Measurements from ENCODE around the gene ADAMTS5.

ADAMTS5 gene

DNA sequence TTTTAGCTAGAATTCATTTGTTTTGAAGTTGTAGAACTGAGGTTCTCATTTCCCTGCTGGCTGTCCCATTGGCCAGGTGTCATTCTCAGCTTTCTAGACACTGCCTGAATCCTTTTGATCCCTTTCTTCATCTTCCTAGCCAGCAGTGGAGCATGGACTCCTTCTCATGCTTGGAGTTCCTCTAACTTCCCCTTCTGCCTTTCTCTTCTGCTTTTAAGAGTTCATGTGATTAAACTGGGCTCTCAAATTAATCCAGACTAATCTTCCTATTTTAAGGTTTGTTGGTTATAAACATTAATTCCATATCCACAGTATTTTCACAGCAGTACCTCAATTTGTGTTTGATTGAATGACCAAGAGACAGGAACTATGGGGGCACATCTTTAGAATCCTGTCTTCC lies 52.3 kb downstream of the ADAMTS5 start:
- H3K4me1 ChIP-seq (ENCODE audit: control insufficient read depth in 1 of 2, insufficient read depth in 1 of 2, low read depth in 1 of 2, low read length in 1 of 2), result no peaks in the 10 kb centered on the region
- H3K9me3 ChIP-seq, result no peaks in the 10 kb centered on the region
- no peaks in the 10 kb centered on the region for H3K36me3 ChIP-seq
- no peak overlapping the region for H3K27ac ChIP-seq
- H3K27me3 ChIP-seq, result no peaks in the 10 kb centered on the region
- TF ChIP-seq, protein P1, sequence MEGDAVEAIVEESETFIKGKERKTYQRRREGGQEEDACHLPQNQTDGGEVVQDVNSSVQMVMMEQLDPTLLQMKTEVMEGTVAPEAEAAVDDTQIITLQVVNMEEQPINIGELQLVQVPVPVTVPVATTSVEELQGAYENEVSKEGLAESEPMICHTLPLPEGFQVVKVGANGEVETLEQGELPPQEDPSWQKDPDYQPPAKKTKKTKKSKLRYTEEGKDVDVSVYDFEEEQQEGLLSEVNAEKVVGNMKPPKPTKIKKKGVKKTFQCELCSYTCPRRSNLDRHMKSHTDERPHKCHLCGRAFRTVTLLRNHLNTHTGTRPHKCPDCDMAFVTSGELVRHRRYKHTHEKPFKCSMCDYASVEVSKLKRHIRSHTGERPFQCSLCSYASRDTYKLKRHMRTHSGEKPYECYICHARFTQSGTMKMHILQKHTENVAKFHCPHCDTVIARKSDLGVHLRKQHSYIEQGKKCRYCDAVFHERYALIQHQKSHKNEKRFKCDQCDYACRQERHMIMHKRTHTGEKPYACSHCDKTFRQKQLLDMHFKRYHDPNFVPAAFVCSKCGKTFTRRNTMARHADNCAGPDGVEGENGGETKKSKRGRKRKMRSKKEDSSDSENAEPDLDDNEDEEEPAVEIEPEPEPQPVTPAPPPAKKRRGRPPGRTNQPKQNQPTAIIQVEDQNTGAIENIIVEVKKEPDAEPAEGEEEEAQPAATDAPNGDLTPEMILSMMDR (IDR thresholded peaks at IDR 0.05), result no peak
- H3K4me3 ChIP-seq (ENCODE audit: low read depth in 1 of 2, low read length in 1 of 2), result no peak overlapping the region

DNA sequence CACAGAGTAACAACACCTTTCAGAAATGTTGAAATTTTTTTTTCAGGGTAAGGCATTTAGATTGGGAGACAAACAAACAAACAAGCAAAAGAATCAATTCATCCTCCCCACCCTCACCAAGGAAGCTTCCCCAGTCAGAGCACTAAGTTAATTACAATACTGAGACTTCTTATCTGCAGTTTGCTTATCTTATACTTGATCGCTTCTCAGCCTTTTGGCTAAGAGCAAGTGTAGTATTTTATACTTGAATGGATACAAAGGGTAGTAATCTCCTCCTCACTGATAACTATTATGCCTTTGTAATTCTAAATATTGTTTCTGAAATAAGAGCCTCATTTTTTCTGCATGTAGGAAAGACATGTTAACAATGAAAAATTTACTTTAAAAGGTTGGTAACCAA lies 54.4 kb downstream of the ADAMTS5 start:
- no peak overlapping the region for H3K4me3 ChIP-seq (ENCODE audit: low read depth in 1 of 2, low read length in 1 of 2)
- no peak overlapping the region for H3K27ac ChIP-seq
- TF ChIP-seq, protein P1 (IDR thresholded peaks at IDR 0.05), result no peak
- no peaks in the 10 kb centered on the region for H3K9me3 ChIP-seq
- no peaks in the 10 kb centered on the region for H3K4me1 ChIP-seq (ENCODE audit: control insufficient read depth in 1 of 2, insufficient read depth in 1 of 2, low read depth in 1 of 2, low read length in 1 of 2)
- H3K27me3 ChIP-seq, result no peaks in the 10 kb centered on the region
- no peaks in the 10 kb centered on the region for H3K36me3 ChIP-seq

DNA sequence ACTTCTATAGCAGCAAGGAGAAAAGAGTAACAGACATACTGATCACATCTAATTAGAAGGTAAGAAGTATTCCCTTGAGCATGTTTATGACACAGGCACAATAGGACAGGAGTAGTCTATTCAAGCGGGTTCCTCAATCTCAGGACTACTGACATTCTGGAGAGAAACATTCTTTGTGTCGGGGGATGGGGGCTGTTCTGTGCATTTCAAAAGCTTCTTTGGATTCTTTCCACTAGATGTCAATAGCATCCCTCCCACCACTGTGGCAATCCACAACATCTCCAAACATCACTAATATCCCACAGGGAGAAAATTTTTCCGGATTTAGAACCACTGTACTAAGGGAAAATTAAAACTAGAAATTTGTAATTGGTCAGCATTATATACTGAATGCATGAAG lies 56.9 kb downstream of the ADAMTS5 start:
- no peaks in the 10 kb centered on the region for H3K36me3 ChIP-seq
- H3K27me3 ChIP-seq, result no peaks in the 10 kb centered on the region
- no peak overlapping the region for H3K27ac ChIP-seq
- TF ChIP-seq, protein P1 (IDR thresholded peaks at IDR 0.05), result no peak
- H3K4me1 ChIP-seq (ENCODE audit: control insufficient read depth in 1 of 2, insufficient read depth in 1 of 2, low read depth in 1 of 2, low read length in 1 of 2), result no peaks in the 10 kb centered on the region
- no peaks in the 10 kb centered on the region for H3K9me3 ChIP-seq
- H3K4me3 ChIP-seq (ENCODE audit: low read depth in 1 of 2, low read length in 1 of 2), result no peak overlapping the region

DNA sequence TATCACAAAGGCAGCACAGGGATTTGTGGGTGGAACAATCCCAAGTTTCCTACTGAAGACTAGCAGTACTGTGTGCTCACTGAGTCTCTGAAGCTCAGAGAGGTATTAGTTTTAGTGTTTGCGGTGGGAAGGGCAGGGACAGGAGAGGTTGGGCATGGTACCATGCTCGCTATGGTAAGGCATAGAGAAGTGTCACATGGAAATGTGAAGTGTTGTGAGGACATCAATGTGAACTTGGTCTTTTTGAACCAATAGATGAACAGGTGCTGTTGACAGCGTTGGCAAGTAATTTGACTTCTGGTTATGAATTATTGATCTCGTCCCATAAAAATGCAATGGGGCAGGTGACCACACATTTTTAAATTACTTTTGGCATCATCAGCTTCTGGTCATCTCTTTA lies 65.9 kb downstream of the ADAMTS5 start:
- TF ChIP-seq, protein P1 (IDR thresholded peaks at IDR 0.05), result no peak
- Histone ChIP-seq H3K4me3 (ENCODE audit: low read depth in 1 of 2, low read length in 1 of 2) (no peak overlapping the region), H3K36me3 (no peaks in the 10 kb centered on the region), H3K9me3 (no peaks in the 10 kb centered on the region), H3K27ac (no peak overlapping the region), H3K27me3 (no peaks in the 10 kb centered on the region), H3K4me1 (ENCODE audit: control insufficient read depth in 1 of 2, insufficient read depth in 1 of 2, low read depth in 1 of 2, low read length in 1 of 2) (no peaks in the 10 kb centered on the region)

DNA sequence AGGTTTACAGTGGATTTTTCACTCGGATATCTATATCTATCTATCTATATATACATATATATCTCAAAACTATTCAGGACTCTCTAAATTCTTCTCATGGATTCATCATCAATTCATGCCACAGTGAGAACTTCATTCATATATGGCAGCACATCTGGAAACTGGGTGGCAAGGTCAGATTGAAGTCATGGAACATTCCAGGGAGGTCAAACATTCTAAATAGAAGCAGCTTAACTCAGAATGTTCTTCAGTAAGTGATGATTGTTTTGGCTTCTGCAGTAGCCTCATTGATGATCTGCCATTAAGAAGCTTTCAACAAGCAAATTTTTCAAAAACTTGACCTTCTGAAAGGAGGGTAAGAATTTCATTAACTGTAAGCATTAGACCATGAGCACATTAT lies 74.7 kb downstream of the ADAMTS5 start:
- no peak overlapping the region for H3K4me3 ChIP-seq (ENCODE audit: low read depth in 1 of 2, low read length in 1 of 2)
- no peaks in the 10 kb centered on the region for H3K9me3 ChIP-seq
- no peaks in the 10 kb centered on the region for H3K36me3 ChIP-seq
- H3K4me1 ChIP-seq (ENCODE audit: control insufficient read depth in 1 of 2, insufficient read depth in 1 of 2, low read depth in 1 of 2, low read length in 1 of 2), result no peaks in the 10 kb centered on the region
- H3K27me3 ChIP-seq, result no peaks in the 10 kb centered on the region
- H3K27ac ChIP-seq, result no peak overlapping the region
- TF ChIP-seq, protein P1 (IDR thresholded peaks at IDR 0.05), result no peak

DNA sequence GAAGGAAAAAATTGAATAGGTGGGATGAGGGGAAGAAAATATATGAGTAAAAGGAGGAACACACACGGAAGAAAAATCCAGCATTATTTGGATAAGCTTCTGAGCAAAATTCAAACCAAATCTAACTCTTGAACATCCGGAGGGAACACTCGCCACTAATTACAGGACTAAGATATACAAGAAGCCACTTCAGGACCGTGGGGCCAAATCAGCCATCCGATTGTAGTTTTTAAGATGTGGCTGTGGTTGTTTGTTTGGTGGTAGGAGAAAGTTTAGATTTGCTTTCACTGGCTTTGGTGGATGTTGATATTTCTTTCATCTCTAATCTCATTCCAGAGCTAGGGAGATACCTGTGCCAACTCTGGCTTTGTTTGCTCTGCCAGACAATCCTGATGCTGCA lies 78.0 kb downstream of the ADAMTS5 start:
- Histone ChIP-seq H3K4me1 (ENCODE audit: control insufficient read depth in 1 of 2, insufficient read depth in 1 of 2, low read depth in 1 of 2, low read length in 1 of 2) (no peaks in the 10 kb centered on the region), H3K27me3 (no peaks in the 10 kb centered on the region), H3K36me3 (no peaks in the 10 kb centered on the region), H3K9me3 (no peaks in the 10 kb centered on the region), H3K4me3 (ENCODE audit: low read depth in 1 of 2, low read length in 1 of 2) (no peak overlapping the region), H3K27ac (no peak overlapping the region)
- TF ChIP-seq, protein P1 (IDR thresholded peaks at IDR 0.05), result no peak

All from neutrophil (primary cell).